Stomach (tissue), 4 donors: Measurements from ENCODE around the gene DNAI7.

Experiments used
- CTCF ChIP-seq, 7 experiments: fragments of 450-650 bp in 4 of 7; fragments of 200-600 bp in 3 of 7; sonication (generic) in 3 of 7; IDR thresholded peaks; one replicate each; pipeline ENCODE4 v1.5.1; 2016 to 2019; ENCODE audit warnings: antibody characterized with exemption in 7 of 7, control low read depth in 2 of 7, mild to moderate bottlenecking in 1 of 7
- EP300 ChIP-seq: sonication (generic); formaldehyde crosslinking; IDR thresholded peaks from one replicate; pipeline ENCODE4 v1.6.1; 2017; ENCODE audit warnings: antibody characterized with exemption
- POLR2A ChIP-seq, 4 donors: fragments of 450-650 bp; IDR thresholded peaks; one replicate each; pipeline ENCODE4 v1.6.1; 2016; ENCODE audit warnings: antibody characterized with exemption in 4 of 4, control low read depth in 2 of 4, mild to moderate bottlenecking in 1 of 4, moderate library complexity in 1 of 4

GRCh38 chr12:25123126-25123525 is 71.8 kb downstream of the DNAI7 start:
- TF ChIP-seq EP300 = no peak
- TF ChIP-seq CTCF (IDR thresholded peaks at IDR 0.05) = no peak
- TF ChIP-seq POLR2A (IDR thresholded peaks at IDR 0.05) = no peak
